Measurements from ENCODE around the gene FGR.

FGR gene

GRCh38 chr1:27615346-27616192 lies 19.4 kb downstream of the FGR start:
- no peak for DNase-seq (ENCODE audit: low spot score)

- DNase-seq (ENCODE audit: low spot score): no peak
These were observed 20.2 kb downstream of the FGR start for GRCh38 chr1:27614625-27615344.

GRCh38 chr1:27614043-27614624 lies 20.9 kb downstream of the FGR start:
- DNase-seq (ENCODE audit: low spot score): no peak

DNA sequence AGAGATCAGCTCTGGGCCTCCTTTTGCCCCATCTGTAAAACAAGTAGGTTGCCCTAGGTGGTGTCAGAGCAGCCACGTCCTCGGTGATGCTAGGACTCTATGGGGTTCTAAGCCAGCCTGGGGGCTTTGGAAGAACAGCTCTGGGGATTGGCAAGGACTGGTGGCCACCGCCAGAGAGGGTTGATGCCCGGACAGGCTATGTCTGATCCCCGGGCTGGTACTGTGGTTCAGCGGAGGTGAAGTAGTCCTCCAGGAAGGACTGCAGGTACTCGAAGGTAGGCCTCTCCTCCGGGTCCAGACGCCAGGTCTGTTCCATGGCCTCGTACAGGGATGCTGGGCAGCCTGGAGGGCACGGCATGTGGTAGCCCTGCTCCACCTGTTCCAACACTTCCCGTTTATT lies 22.3 kb downstream of the FGR start:
- DNase-seq (ENCODE audit: low spot score): no peak

GRCh38 chr1:27611450-27611849 lies 23.5 kb downstream of the FGR start:
- no peak for DNase-seq (ENCODE audit: low spot score)

DNA sequence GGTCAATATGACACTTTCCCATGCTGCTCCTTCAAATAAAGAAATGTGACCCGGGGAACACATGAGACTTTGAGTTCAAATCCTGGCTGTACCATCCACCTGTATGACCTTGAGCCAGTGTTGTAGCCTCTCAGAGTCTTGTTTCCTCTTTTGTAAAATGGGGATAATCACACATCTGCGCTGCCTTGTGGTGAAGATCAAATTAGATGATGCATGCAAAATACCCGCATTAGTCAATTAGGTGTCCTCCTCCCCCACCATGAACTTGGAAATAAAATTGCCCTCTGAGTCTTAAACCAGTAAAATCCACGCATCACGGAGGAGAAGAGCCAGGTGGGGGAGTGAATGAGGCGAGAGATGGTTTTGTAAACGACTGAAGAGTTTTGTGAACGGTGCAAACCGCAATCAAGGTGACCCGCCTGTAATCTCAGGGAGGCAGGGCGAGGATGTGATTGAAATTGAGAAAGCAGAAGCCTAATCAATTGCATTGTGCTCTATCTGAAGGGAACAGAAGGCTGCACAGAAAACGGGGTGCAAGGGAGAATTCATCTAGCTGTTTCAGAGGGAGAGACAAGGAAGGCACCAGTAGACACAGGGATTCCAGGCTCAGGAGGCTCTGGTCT lies 25.3 kb downstream of the FGR start:
- DNase-seq (ENCODE audit: low spot score): no peak

DNA sequence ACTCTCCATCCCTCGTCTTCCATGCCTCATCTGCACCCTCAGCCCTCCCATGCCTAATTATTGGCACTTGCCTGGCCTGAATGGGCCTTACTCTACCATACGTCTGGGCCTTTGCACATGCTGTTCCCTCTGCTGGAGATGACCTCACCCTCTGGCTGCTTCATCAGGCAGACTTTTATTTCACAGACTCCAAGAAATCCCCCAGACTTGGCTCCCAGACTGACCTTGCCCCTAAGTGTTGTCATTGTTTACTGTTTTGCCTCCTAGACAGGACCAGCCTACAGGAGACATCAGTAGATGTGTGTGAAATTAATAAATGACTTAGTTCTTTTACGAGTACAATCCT lies 25.8 kb downstream of the FGR start:
- DNase-seq (ENCODE audit: low spot score): no peak

DNA sequence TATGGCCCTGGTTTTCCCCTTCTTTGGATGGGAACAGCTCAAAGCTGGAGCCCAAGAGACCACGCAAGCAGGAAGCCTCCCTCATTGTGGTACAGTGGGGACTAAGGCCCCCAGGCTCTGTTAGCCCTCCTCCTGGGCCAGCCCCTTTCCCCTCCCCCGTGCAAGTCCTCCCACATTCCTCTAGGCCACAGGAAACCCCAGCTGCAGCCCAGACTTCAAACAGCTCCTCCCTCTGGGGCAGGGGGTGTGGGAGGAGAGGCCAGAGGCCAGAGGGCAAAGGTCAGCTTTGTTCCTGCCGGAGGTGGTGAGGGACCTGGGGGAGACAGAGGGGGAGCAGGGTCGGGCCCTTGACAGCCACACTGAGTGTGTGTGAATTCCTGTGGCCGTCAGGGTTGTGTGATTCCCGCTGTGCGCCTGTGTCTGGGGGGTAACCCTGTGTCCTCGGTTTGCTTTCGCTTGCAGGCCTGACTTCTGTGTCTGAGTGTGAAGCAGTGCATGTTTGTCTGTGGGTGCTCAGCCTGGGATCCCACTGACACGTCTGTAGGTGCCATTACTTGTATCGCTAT lies 27.7 kb downstream of the FGR start:
- peak; percentile 73 for DNase-seq (ENCODE audit: low spot score)

- DNase-seq (ENCODE audit: low spot score): peak; percentile 79
These were observed 28.2 kb downstream of the FGR start for GRCh38 chr1:27606708-27607238.

DNA sequence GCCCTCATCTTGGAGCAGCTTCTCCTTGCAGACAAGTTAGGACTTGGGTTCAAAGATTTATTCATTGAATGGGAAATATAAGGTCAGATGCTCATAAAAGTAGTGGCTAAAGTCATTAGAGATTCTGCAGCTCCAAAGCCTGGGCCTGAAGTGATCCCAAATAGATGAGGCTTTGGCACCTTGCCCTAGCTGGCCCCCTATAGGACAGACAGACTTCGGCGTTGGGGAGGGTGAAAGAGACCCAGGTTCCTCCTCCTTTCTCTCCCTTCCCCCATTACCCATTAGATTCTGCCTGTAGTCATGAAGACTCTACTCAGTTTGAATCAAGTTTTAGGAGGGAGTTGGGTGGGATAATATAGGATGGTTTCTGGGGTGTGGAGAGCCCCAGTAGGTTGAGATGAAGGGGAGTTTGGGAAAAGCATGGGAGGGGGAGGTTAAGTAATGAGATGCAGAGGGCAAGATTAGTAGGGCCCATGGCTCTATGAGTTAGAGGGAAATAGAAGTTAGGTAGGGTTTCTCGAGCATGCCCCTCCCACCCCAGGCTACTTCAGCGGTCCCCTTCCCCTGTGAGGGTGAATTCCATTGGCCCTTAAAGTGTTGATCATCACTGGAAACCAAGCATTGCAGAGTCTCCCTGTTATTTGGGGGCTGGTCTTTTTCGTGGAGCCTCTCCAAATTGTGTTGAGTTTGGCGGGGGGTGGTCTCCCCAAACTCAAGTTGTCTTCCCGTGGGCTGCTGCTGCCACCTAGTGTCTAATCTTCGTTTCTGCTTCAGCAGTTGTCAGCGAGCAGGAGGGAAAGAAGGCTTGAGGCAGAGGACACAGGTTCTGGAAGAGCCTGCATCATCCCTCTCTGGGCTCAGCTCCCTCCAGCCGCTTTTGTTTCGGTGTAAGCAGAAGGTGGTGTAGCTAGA lies 28.9 kb downstream of the FGR start:
- peak; percentile 73 for DNase-seq (ENCODE audit: low spot score)

DNA sequence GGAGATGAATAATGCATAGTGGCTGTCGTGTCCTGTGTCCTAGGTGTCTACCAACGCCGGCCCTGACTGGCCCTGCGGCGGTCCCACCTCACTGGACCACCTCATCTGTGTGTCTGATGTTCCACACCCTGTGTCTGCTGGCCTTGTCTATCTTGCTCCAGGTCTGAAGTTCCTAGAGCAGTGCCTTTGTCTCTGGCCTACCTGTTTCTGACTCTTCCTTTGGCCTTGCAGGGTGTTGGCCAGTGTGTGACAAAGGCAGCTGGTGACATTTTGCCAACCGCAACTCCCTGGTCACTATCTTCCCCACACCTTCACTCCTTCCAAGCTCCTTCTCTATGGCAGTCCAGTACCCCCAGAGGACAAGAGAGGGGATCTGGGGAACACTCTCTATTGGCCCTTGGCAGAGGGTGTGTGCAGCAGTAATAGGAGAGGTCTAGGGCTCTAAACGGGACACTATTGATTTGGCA lies 29.7 kb downstream of the FGR start:
- DNase-seq (ENCODE audit: low spot score): no peak

DNA sequence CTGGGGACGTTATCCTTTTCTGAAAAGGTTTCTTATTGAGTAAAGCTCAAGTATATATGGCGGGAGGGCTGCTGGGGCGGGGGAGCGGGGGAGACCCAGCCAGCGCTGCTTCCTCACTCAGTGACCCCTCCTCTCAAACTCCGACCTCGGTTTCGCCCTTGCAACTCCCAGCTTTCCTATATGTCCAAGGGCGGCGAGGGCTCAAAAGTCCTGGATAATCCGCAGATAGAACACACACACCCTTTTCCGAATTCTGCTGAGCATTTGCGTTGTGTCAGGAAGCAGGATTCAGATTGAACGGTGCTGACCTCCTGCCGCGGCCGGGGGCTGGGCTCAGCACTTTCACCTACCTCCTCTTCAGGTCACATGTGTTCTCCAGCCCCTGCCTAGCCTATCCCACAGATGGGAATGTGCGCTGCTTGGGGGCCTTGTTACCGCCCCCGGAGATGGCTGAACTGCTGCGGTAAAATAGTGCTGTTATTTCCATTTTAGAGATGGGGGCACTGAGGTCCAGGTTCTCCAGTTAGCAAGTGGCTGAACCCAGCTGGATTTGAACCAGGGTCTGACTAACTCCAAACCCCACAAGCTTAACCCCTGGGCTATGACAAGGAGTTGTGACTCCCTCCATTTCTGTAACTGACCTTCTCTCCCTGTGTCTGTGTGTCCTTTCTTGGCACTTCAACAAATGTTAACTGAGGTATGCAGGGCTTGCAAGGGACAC lies 30.2 kb downstream of the FGR start:
- DNase-seq (ENCODE audit: low spot score): no peak

DNA sequence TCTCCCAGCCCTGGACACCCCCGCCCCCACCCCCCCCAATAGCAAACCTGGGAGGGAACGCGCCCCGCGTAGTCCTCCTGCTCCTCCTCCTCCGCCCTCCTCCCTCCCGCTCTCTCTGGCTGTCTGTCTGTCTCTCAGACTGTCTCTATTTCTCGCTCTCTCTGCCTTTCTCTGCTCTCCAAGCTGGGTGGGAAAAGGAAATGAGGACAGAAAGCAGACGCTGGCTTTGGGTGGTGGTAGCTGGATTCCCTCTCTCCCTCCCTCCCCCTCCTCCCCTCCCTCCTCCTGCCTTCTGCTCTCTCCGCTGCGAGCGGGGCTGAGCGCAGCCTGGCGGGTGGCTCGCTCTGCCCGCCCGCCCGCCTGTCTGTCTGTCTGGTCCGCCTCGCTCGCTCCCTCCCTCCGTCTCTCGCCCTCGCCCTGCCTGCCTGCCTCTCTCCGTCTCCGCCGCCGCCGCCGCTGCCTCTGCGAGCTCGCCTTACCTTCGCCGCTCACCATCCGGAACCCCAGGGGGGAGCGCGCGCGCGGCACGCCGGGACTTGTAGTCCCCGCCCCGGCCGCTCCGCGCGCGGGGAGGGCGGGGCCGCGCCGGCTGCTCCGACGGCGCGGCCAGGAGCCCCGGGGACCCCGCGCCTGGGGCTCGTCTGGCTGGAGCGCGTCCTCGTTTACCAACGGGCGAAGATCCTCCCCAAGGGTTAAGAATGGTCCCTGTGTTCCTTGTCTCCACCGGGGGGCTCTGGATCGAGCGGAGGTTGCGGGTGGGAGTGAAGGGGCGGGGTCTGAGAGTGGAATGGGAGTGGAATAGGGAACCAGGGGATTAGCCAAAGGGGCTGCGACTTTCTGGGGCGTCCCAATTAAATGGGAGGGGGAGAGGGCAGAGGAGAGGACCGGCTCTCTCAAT lies 31.1 kb downstream of the FGR start, which contains the start of gene AHDC1:
Gene AHDC1 (minus strand): TSS at position 464 of the 898 bp plus-strand sequence. CDS start 52,029 bp downstream, outside the sequence.
- peak; percentile 85 for DNase-seq (ENCODE audit: low spot score)

- DNase-seq (ENCODE audit: low spot score): no peak
These were observed 31.7 kb downstream of the FGR start for GRCh38 chr1:27603309-27603680.

DNA sequence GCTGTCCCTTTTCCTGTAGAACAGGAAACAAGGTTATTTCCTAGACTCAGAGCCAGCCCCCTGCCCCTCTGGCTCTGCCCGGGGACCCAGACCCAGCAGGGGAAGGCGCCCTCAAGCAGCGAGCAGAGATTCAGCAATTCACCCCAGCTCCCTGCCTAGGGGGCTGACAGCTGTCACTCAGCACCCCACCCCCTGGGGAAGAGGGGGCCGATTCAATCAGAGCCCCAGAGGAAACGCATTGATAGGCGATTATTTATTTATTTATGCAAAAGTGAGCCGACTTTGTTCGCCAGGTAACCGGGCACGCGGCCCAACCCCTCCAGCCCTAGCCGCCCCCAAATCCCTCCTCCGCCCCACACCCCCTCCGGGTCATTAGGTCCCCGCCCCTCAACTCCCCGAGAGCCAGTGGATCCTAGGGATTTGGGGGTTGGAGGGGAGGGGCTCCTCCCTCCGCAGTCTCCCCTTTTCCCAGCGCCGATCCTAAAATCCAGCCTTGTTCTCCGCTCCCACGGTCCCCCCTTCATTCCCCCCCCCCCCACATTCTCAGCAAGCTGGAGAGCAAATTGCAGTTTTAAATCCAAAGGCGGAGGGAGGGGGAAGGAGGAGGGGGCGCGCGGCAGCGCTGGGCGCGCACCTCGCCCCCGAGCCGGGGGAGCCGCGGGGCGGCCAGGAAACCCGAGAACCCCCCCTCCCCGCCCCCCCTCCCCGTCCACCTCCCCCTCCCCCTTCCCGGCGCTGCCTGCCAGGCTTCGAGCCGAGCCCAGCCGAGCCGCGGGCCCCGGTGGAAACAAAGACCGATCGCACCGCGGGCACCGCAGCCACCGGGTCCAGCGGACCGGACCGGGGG lies 32.3 kb downstream of the FGR start:
- DNase-seq (ENCODE audit: low spot score): no peak

- DNase-seq (ENCODE audit: low spot score): no peak
These were observed 33.1 kb downstream of the FGR start for GRCh38 chr1:27601771-27602461.

DNA sequence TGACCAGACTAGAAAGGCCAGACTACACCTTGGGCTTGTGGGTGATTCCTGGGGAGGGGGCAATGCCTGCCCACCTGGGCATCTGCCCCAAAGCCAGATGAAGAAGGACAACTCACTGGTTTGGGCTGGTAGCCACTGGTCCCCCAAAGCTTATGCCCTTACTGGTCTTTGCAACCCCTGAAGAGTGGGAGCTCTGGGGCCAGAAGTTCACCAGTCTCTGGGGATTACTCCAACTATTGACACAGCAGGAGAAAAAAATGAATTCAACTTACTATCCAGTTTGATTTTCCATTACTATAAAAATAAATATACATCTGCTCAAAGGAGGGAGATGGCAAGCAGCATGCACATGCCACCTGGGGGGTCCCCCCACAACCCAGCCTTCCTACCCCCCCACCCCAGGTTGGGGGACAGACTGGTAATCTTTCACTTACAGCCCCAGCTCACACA lies 33.6 kb downstream of the FGR start:
- no peak for DNase-seq (ENCODE audit: low spot score)
